ENCODE measurements around the gene ETFDH.

DNA sequence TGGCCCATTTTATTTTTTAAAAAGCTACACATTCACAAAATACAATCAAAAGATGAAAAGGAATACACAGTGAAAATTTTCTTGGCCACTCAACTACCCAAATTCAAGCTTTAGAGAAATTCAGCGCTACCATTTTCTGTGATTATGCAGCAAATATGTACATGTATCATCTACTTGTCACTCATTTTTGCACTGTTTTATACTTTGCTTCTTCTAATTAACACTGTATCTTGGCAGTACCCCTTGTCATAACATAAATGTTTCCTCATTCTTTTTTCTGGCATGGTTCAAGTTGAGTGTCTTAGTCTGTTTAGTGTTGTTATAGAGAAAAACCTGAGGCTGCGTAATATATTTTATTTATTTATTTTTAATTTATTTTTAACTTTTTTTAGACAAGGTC lies 66.8 kb downstream of the ETFDH start:
- no peak for TF ChIP-seq CTCF (conservative IDR thresholded peaks at IDR 0.05 in 1 of 2, IDR thresholded peaks at IDR 0.05 in 1 of 2; ENCODE audit: extremely low read depth in 1 of 2, insufficient read depth in 1 of 2, low read depth in 1 of 2, low read length in 2 of 2)
- TF ChIP-seq EZH2 (IDR thresholded peaks at IDR 0.05; ENCODE audit: borderline replicate concordance, low read length) = no peak
